ENCODE results near the gene DSCAML1.

DSCAML1 gene

GRCh38 chr11:117668321-117668751 is 128.7 kb downstream of the DSCAML1 start:
- Histone ChIP-seq H3K27me3 (replicated peaks) (no peaks in the 10 kb centered on the region), H3K4me3 (ENCODE audit: low read depth, low read length) (no peak overlapping the region), H3K36me3 (replicated peaks) (no peaks in the 10 kb centered on the region), H3K27ac (no peak overlapping the region)
- no peak for TF ChIP-seq CTCF (IDR thresholded peaks at IDR 0.05; ENCODE audit: low read depth, low read length, missing control alignments)
- in situ Hi-C loops (cut with HindIII; ENCODE audit: low pct_ligation_motif_present, low sequenced_read_pairs), result no loop called here
- DNase-seq, result no peak

DNA sequence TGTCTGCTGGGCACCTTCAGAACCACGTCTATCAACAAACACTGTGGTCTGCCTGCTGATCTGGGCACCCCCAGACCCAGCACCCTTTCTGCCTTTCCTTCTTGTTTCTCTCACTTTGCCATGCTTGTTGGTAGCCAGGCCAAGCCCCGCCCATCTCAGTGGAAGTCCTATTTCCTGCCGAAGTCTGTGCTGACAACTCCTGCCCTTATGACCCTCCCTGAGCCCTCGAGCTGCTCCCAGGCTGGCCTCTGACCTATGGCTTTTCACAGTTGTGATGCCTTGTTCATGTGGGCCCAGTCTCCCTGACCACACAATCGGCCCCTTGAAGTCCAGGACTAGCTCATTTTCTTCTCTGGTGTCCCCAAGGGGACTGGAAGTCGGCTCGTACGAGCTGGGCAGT is 132.1 kb downstream of the DSCAML1 start:
- Histone ChIP-seq H3K27me3 (replicated peaks) (no peaks in the 10 kb centered on the region), H3K36me3 (replicated peaks) (no peaks in the 10 kb centered on the region), H3K4me3 (ENCODE audit: low read depth, low read length) (no peak overlapping the region), H3K27ac (no peak overlapping the region)
- DNase-seq, result no peak
- in situ Hi-C loops (cut with HindIII; ENCODE audit: low pct_ligation_motif_present, low sequenced_read_pairs), result no loop called here
- no peak for TF ChIP-seq CTCF (IDR thresholded peaks at IDR 0.05; ENCODE audit: low read depth, low read length, missing control alignments)

GRCh38 chr11:117663821-117664220 is 133.2 kb downstream of the DSCAML1 start:
- TF ChIP-seq CTCF (IDR thresholded peaks at IDR 0.05; ENCODE audit: low read depth, low read length, missing control alignments), result no peak
- Histone ChIP-seq H3K27me3 (replicated peaks) (no peaks in the 10 kb centered on the region), H3K36me3 (replicated peaks) (no peaks in the 10 kb centered on the region), H3K4me3 (ENCODE audit: low read depth, low read length) (no peak overlapping the region), H3K27ac (no peak overlapping the region)
- DNase-seq, result no peak
- in situ Hi-C loops (cut with HindIII; ENCODE audit: low pct_ligation_motif_present, low sequenced_read_pairs), result no loop called here

DNA sequence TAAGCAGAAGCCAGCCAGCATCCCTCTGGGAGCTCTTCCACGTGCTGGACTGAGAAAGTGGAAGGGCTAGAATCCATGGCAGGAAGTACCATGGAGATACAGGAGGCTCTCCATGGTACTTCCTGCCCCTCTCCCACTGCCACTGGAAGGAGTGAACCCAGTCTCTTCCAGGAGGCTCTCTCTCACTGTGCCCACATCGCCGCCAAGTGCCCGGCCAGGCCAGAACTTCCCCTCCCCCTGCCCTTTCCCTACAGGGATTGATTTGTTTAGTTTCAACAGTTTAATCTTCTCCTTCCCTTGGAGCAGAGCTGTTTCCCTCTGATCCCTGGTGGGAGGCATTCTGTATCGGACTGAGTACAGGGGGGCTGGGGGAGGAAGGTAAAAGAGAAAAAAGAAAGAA is 133.6 kb downstream of the DSCAML1 start:
- Histone ChIP-seq H3K27me3 (replicated peaks) (no peaks in the 10 kb centered on the region), H3K36me3 (replicated peaks) (no peaks in the 10 kb centered on the region), H3K27ac (no peak overlapping the region), H3K4me3 (ENCODE audit: low read depth, low read length) (no peak overlapping the region)
- in situ Hi-C loops (cut with HindIII; ENCODE audit: low pct_ligation_motif_present, low sequenced_read_pairs), result no loop called here
- no peak for TF ChIP-seq CTCF (IDR thresholded peaks at IDR 0.05; ENCODE audit: low read depth, low read length, missing control alignments)
- DNase-seq, result no peak

- H3K27me3 ChIP-seq (replicated peaks), result no peaks in the 10 kb centered on the region
- in situ Hi-C loops (cut with HindIII; ENCODE audit: low pct_ligation_motif_present, low sequenced_read_pairs), result no loop called here
- no peaks in the 10 kb centered on the region for H3K36me3 ChIP-seq (replicated peaks)
- no peak for DNase-seq
- no peak overlapping the region for H3K4me3 ChIP-seq (ENCODE audit: low read depth, low read length)
- no peak overlapping the region for H3K27ac ChIP-seq
- TF ChIP-seq CTCF (IDR thresholded peaks at IDR 0.05; ENCODE audit: low read depth, low read length, missing control alignments), result no peak
Observed at GRCh38 chr11:117662671-117663269, 134.2 kb downstream of the DSCAML1 start.

DNA sequence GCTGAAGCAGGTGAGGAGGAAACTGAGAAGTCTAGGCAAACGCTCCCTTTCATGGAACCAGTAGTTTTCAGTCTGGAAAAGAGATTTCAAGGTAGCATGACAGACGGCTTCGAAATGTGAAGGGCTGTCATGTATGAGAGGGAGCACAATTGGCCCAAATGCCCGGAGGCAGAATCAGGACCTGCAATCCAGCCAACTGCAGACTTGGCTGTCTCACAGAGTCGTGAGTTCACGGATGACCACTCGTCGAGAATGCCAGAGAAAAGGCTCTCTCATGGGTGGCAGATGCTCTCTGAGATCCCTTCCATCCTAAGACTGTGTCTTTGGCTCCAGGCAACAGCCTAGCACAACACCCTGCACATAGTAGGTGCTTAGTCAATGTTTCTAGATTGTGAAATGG is 134.8 kb downstream of the DSCAML1 start:
- H3K27ac ChIP-seq, result no peak overlapping the region
- H3K36me3 ChIP-seq (replicated peaks), result no peaks in the 10 kb centered on the region
- in situ Hi-C loops (cut with HindIII; ENCODE audit: low pct_ligation_motif_present, low sequenced_read_pairs), result no loop called here
- H3K27me3 ChIP-seq (replicated peaks), result no peaks in the 10 kb centered on the region
- H3K4me3 ChIP-seq (ENCODE audit: low read depth, low read length), result no peak overlapping the region
- DNase-seq, result no peak
- TF ChIP-seq CTCF (IDR thresholded peaks at IDR 0.05; ENCODE audit: low read depth, low read length, missing control alignments), result no peak

Measured in brain microvascular endothelial cell (primary cell).